ENCODE data around the gene TP63.

TP63 gene

DNA sequence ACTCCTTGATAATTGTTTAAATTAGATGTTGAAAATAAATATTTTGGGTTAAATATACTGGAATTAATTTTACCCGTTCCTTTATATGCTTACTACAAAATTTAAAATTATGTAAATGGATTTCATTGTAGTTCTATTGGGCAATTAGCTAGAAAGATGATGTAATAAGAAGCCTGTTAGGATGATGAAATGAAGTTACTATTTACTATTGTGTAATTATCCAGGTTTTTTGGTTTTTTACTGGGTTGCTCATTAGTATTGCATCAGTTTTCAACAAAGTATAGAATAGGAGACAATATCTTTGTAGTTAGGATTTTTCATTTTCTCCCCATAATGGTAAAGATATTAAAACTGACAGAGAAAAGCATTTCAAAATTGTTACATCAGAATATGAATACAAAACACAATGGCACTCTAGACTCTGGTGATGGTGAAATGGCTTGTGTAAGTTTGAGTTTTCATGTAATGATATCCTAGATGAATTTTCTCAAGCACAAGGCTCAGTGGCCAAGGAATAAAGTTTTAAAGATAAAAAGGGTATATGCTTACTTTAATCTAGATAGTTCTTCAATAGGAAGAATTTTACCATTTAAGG, 267.5 kb downstream of the TP63 start:
- Histone ChIP-seq H3K9me3 (no peaks in the 10 kb centered on the region), H3K27me3 (ENCODE audit: low read depth) (no peaks in the 10 kb centered on the region), H3K4me1 (no peaks in the 10 kb centered on the region), H3K4me3 (no peak overlapping the region), H3K36me3 (replicated peaks) (no peaks in the 10 kb centered on the region)
- in situ Hi-C loops (cut with MboI; ENCODE audit: low sequenced_read_pairs), result no loop called here
- no peak for DNase-seq (ENCODE audit: low spot score in 2 of 2)

DNA sequence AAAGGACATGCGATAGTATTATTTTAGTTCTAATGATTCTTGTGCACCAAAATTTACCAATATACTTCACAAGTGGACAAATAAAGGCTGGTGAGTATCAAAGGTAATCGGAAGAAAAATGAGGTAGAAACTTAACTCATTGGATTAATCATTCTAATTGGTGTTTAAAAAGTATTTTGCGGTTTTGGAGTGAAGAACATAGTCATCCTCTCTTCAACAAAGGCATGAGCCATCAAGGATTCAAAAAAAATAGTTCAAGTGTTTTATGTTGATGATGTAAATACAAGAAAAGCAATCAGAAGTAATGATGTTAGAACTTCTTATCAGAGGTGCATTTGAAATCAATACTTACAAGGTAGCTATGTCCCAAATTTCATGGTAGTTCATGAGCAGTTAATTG, 268.0 kb downstream of the TP63 start:
- Histone ChIP-seq H3K4me1 (no peaks in the 10 kb centered on the region), H3K36me3 (replicated peaks) (no peaks in the 10 kb centered on the region), H3K9me3 (no peaks in the 10 kb centered on the region), H3K4me3 (no peak overlapping the region), H3K27me3 (ENCODE audit: low read depth) (no peaks in the 10 kb centered on the region)
- no peak for DNase-seq (ENCODE audit: low spot score in 2 of 2)
- in situ Hi-C loops (cut with MboI; ENCODE audit: low sequenced_read_pairs), result no loop called here

DNA sequence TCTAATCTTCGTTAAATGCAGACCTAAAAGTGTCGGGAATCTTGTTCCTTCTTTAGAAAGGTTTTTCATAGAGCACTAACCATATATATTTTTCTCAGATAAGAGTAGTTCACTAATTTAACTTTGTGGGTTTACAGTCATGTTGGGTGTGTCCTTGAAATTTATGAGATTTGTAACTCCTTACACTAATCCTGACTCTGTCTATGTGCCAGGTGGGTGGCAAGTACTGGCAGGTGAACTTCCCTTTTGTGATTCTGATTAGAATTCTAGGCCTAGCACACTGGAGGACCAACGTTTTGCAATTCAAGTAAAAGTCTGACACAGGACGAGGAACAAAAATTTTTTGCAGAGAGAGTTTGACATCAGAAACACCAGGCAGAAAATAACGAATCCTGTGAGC, 269.4 kb downstream of the TP63 start:
- Histone ChIP-seq H3K4me3 (no peak overlapping the region), H3K9me3 (no peaks in the 10 kb centered on the region), H3K36me3 (replicated peaks) (no peaks in the 10 kb centered on the region), H3K27me3 (ENCODE audit: low read depth) (no peaks in the 10 kb centered on the region), H3K4me1 (no peaks in the 10 kb centered on the region)
- DNase-seq (ENCODE audit: low spot score in 2 of 2), result no peak
- in situ Hi-C loops (cut with MboI; ENCODE audit: low sequenced_read_pairs), result no loop called here

DNA sequence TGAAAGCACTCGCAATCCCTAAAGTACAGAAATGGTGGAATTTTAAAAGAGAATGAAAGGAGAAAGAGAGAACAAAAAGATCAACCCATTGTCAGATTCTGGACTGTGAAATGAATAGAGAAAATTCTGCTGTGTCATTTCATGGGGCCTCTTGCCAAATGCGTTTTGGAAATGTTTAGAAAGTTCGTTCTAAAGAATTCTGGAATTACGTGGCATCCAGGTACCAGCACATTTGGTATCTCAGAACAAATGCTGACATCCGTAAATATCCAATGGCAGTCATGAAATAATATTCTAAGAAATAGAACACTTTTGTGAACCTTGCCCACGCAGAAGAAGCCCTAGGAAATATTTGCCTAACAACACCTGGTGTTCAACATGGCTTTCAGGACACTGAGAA, 270.3 kb downstream of the TP63 start:
- Histone ChIP-seq H3K4me1 (no peaks in the 10 kb centered on the region), H3K36me3 (replicated peaks) (no peaks in the 10 kb centered on the region), H3K27me3 (ENCODE audit: low read depth) (no peaks in the 10 kb centered on the region), H3K4me3 (no peak overlapping the region), H3K9me3 (no peaks in the 10 kb centered on the region)
- in situ Hi-C loops (cut with MboI; ENCODE audit: low sequenced_read_pairs), result no loop called here
- no peak for DNase-seq (ENCODE audit: low spot score in 2 of 2)

DNA sequence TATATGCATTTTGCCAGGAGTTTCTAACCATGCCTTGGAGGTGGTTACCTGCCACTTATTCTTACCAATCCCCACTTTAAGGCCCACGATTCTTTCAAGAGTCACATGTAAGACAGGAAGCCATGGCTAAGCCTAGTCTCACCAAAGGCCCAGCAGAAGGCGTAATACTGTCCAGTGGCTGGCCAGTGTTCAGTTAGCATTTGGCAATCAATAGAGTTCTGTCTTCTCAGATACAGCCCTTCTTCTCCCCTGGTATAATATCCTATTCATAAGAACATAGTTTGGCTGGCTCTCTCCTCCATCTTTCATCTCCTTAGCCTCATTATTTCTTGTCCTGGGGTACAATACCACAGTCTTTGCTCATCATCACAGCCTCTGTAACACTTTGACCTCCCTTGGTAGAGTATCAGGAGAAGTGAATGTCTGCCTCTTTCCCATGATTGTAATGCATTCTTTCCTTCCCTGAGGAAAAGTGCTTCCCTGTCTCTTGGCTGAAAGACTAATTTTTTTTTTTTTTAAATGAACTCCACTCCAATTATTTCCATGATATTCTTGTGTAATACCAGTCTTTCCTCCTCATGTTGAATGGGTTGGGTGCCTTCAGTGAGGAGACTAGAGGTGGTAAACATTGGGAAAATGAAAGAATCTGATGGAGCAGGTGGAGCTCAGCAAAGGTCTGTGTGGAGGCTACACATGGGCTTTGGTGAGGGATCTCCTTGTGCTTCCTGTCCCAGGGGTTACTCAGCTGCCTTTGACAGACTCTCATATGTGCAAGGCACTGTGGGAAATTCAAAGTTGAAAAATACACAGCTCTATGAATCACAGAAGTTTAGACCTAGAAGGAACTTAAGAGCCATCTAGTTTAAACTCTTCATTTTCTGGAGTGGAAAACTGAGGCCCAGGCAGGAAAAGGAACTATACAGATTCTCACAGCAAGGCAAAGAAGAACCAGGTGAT, 271.3 kb downstream of the TP63 start:
- no peaks in the 10 kb centered on the region for H3K27me3 ChIP-seq (ENCODE audit: low read depth)
- no peaks in the 10 kb centered on the region for H3K9me3 ChIP-seq
- DNase-seq (ENCODE audit: low spot score in 2 of 2), result no peak
- no peaks in the 10 kb centered on the region for H3K4me1 ChIP-seq
- in situ Hi-C loops (cut with MboI; ENCODE audit: low sequenced_read_pairs), result no loop called here
- no peak overlapping the region for H3K4me3 ChIP-seq
- no peaks in the 10 kb centered on the region for H3K36me3 ChIP-seq (replicated peaks)

DNA sequence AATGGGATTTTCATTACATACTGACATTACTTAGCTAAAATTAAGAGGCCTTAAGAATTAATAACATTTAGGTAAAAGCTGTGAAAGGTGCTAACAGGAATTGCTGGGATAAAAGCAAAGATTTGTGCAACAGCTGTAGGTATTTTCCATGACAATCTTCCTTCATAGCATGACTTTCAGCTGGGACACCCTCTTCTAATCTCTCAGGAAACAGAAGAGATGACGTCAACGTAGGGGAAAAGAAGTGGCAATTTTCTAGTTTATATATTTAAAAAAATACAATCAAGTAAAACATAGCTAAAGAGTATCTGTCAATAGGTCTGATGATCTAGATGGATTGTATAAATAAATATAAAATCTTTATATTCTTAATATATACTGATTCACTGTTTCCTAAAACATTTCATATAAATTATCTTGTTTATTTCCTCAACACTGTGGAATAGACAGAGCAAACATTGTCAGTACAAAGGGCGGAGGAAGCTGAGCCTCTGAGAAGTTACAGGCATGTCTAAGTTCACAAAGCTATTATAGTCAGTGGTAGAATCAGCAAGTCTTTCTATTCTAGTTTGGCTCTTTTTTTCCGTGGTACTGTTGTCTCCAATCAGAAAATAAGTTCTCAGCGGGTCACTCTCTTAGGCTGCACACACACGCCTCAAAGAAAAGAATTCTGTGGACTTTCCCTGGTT, 272.5 kb downstream of the TP63 start:
- Histone ChIP-seq H3K9me3 (no peaks in the 10 kb centered on the region), H3K4me1 (no peaks in the 10 kb centered on the region), H3K4me3 (no peak overlapping the region), H3K36me3 (replicated peaks) (no peaks in the 10 kb centered on the region), H3K27me3 (ENCODE audit: low read depth) (no peaks in the 10 kb centered on the region)
- in situ Hi-C loops (cut with MboI; ENCODE audit: low sequenced_read_pairs), result no loop called here
- DNase-seq (ENCODE audit: low spot score in 2 of 2), result no peak

DNA sequence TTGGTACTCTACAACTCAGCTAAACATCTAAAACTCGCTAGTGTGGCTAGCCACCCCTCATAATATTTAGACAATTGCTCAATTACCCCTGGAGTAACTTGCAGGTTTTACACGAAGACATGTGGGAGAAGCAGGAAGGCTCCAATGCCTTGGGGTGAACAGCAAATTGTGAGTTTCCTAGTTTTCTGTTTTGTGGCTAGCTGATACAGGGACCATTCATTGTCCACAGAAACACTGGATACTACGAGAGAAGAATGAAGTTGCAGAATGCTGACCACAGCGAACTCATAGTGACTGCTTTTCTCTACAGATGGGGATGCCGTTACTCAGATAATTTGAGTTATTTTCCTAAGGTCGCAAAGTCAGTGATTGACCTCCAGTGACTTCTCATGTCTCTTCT, 276.6 kb downstream of the TP63 start:
- H3K36me3 ChIP-seq (replicated peaks), result no peaks in the 10 kb centered on the region
- H3K27me3 ChIP-seq (ENCODE audit: low read depth), result no peaks in the 10 kb centered on the region
- DNase-seq (ENCODE audit: low spot score in 2 of 2), result no peak
- in situ Hi-C loops (cut with MboI; ENCODE audit: low sequenced_read_pairs), result no loop called here
- no peaks in the 10 kb centered on the region for H3K4me1 ChIP-seq
- H3K4me3 ChIP-seq, result no peak overlapping the region
- no peaks in the 10 kb centered on the region for H3K9me3 ChIP-seq

DNA sequence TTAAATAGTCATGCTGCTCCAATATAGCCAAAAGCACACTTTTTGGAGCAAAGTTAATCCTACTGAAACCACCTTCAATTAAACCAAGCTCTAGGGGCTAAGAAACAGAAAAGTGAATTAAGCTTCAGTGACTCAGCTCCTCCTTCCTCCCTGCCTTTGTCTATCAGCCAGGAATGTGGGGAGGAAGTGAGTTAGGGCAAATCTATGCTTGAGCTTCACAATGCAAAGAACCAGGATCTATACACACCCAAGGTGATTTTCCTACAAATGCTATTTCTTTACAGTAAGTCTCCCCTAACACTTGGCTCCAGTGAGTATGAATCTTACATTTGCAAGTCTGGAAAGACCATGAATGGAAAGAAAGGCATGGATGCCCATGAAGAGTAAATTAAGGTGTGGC, 277.5 kb downstream of the TP63 start:
- no peak for DNase-seq (ENCODE audit: low spot score in 2 of 2)

DNA sequence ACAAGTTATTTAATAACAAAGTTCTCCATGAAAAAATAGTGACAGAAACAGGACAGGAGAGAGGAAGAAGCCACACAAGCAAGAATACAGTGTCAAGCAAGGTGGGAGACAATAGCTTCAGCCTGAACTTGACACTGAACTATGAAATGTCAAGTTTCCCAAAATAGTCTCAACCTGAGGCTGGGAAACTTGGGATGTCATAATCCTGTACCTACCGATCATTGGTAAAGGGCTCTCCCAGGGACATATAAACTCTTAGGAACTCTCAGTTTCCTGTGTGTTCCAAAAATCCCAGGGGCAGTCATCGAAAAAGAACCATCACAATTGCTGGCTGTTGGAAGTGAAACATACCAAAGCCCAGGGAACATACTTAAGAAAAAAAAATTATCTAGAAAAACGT, 277.9 kb downstream of the TP63 start:
- H3K36me3 ChIP-seq (replicated peaks), result no peaks in the 10 kb centered on the region
- no peak for DNase-seq (ENCODE audit: low spot score in 2 of 2)
- in situ Hi-C loops (cut with MboI; ENCODE audit: low sequenced_read_pairs), result no loop called here
- no peaks in the 10 kb centered on the region for H3K9me3 ChIP-seq
- no peak overlapping the region for H3K4me3 ChIP-seq
- H3K27me3 ChIP-seq (ENCODE audit: low read depth), result no peaks in the 10 kb centered on the region
- no peaks in the 10 kb centered on the region for H3K4me1 ChIP-seq

More for the DNA sequence above, 277.5 kb downstream of the TP63 start:
- H3K4me1 ChIP-seq, result no peaks in the 10 kb centered on the region
- no peak overlapping the region for H3K4me3 ChIP-seq
- in situ Hi-C loops (cut with MboI; ENCODE audit: low sequenced_read_pairs), result no loop called here
- H3K36me3 ChIP-seq (replicated peaks), result no peaks in the 10 kb centered on the region
- H3K27me3 ChIP-seq (ENCODE audit: low read depth), result no peaks in the 10 kb centered on the region
- no peaks in the 10 kb centered on the region for H3K9me3 ChIP-seq

DNA sequence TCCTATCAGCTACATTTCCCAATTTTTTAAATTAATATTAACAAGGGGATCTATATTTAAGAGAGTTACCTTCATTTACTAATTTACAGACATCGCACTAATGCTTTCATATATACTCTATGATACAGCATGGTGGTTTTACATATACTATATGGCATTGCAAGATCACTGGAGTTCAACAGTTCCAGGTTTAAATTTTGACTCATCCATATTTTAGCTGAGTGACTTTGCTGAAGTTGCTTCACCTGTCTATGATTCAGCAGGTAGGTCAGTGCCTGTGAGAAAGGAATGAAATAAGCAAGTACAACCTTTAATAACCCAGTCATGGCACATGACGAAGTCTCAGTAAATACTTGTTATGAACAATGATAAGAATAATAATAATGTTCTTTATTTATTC, 278.4 kb downstream of the TP63 start:
- Histone ChIP-seq H3K4me1 (no peaks in the 10 kb centered on the region), H3K36me3 (replicated peaks) (no peaks in the 10 kb centered on the region), H3K9me3 (no peaks in the 10 kb centered on the region), H3K27me3 (ENCODE audit: low read depth) (no peaks in the 10 kb centered on the region), H3K4me3 (no peak overlapping the region)
- in situ Hi-C loops (cut with MboI; ENCODE audit: low sequenced_read_pairs), result no loop called here
- no peak for DNase-seq (ENCODE audit: low spot score in 2 of 2)

DNA sequence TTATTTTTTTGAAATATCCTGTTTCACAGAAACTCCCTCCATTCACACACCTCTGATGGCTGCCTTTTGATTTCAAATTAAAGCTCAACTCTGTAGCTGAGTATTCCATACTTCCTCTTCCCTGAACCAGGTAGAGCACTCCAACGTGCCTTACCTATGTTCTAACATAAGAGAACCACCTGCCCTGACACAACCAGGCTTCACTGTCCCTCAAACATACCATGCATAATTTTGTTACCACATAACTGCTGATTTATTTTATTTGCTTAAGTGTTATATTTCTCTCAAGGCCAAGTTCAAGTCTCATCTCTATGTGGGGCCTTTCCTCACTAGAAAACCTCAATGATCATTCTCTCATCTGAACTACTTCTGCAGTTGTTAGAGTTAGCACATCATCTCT, 279.8 kb downstream of the TP63 start:
- Histone ChIP-seq H3K4me3 (no peak overlapping the region), H3K4me1 (no peaks in the 10 kb centered on the region), H3K27me3 (ENCODE audit: low read depth) (no peaks in the 10 kb centered on the region), H3K36me3 (replicated peaks) (no peaks in the 10 kb centered on the region), H3K9me3 (no peaks in the 10 kb centered on the region)
- in situ Hi-C loops (cut with MboI; ENCODE audit: low sequenced_read_pairs), result no loop called here
- DNase-seq (ENCODE audit: low spot score in 2 of 2), result no peak

DNA sequence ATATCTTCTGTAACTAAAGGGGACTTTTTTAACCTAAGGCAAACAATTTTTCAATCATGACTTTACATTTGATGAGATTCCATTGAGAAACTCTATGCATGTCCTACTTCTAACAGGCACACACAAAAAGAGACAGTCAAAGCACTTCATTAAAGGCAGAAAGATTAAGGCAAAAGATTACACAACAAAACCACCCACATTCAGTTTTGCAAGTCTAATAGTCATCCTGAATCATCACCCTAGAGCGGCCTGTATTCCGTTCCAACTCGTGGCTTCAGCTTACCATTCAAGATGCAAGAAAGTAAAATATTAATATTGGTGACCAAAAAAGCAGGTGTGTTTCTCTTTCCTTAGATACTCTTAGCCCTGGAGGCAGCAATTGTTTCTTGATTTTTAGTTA, 283.6 kb downstream of the TP63 start:
- DNase-seq (ENCODE audit: low spot score in 2 of 2), result no peak
- Histone ChIP-seq H3K36me3 (replicated peaks) (no peaks in the 10 kb centered on the region), H3K4me3 (no peak overlapping the region), H3K27me3 (ENCODE audit: low read depth) (no peaks in the 10 kb centered on the region), H3K9me3 (no peaks in the 10 kb centered on the region), H3K4me1 (no peaks in the 10 kb centered on the region)
- in situ Hi-C loops (cut with MboI; ENCODE audit: low sequenced_read_pairs), result no loop called here

DNA sequence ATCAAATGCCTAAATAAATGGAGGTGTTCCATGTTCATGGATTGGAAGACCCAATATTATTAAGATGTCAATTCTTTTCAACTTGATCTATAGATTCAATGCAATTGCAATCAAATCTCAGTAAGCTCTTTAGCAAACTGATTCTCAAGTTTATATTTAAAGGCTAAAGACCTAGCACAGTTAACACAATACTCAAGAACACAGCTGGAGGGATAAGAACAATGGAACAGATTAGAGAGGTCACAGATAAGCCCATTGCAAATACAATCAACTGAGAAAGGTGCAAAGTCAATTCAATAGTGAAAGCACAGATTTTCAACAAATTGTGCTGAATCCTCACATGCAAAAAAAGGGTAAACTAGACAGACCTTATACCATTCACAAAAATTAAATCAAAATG, 290.6 kb downstream of the TP63 start:
- Histone ChIP-seq H3K27me3 (ENCODE audit: low read depth) (no peaks in the 10 kb centered on the region), H3K4me3 (no peak overlapping the region), H3K9me3 (no peaks in the 10 kb centered on the region), H3K4me1 (no peaks in the 10 kb centered on the region), H3K36me3 (replicated peaks) (no peaks in the 10 kb centered on the region)
- in situ Hi-C loops (cut with MboI; ENCODE audit: low sequenced_read_pairs), result no loop called here
- DNase-seq (ENCODE audit: low spot score in 2 of 2), result no peak
